GM19328 (cell line): ENCODE results near the gene MRGPRG.

Experiments
- ATAC-seq: cut with Tn5 transposase; IDR thresholded peaks from one replicate; pipeline ENCODE4 v1.9.1; 2021; ENCODE audit warnings: mild to moderate bottlenecking, moderate library complexity; ENCODE audit not compliant: unreplicated experiment

MRGPRG gene

GRCh38 chr11:3207526-3208189 lies 11.0 kb downstream of the MRGPRG start:
- no peak for ATAC-seq

- ATAC-seq, result no peak
These were observed 11.8 kb downstream of the MRGPRG start for GRCh38 chr11:3206922-3207204.

- ATAC-seq, result no peak
These were observed 12.3 kb downstream of the MRGPRG start for GRCh38 chr11:3206156-3206921.

GRCh38 chr11:3205261-3206155 lies 13.1 kb downstream of the MRGPRG start:
- ATAC-seq, result no peak

GRCh38 chr11:3204141-3205015 lies 14.2 kb downstream of the MRGPRG start:
- no peak for ATAC-seq

GRCh38 chr11:3203221-3204043 lies 15.2 kb downstream of the MRGPRG start:
- no peak for ATAC-seq

GRCh38 chr11:3202759-3203158 lies 15.9 kb downstream of the MRGPRG start:
- ATAC-seq, result no peak

- ATAC-seq, result no peak
These were observed 16.3 kb downstream of the MRGPRG start for GRCh38 chr11:3202305-3202704.

GRCh38 chr11:3201677-3202181 lies 16.9 kb downstream of the MRGPRG start:
- no peak for ATAC-seq

GRCh38 chr11:3201112-3201581 lies 17.5 kb downstream of the MRGPRG start:
- ATAC-seq, result no peak

GRCh38 chr11:3200388-3201111 lies 18.1 kb downstream of the MRGPRG start:
- ATAC-seq, result no peak

GRCh38 chr11:3199537-3200295 lies 18.9 kb downstream of the MRGPRG start:
- no peak for ATAC-seq

GRCh38 chr11:3198815-3199214 lies 19.8 kb downstream of the MRGPRG start:
- ATAC-seq, result no peak

GRCh38 chr11:3197878-3198528 lies 20.6 kb downstream of the MRGPRG start:
- ATAC-seq, result no peak

GRCh38 chr11:3197044-3197695 lies 21.4 kb downstream of the MRGPRG start:
- no peak for ATAC-seq

- no peak for ATAC-seq
These were observed 22.2 kb downstream of the MRGPRG start for GRCh38 chr11:3196161-3197043.
